ENCODE measurements around the gene TMOD1.

DNA sequence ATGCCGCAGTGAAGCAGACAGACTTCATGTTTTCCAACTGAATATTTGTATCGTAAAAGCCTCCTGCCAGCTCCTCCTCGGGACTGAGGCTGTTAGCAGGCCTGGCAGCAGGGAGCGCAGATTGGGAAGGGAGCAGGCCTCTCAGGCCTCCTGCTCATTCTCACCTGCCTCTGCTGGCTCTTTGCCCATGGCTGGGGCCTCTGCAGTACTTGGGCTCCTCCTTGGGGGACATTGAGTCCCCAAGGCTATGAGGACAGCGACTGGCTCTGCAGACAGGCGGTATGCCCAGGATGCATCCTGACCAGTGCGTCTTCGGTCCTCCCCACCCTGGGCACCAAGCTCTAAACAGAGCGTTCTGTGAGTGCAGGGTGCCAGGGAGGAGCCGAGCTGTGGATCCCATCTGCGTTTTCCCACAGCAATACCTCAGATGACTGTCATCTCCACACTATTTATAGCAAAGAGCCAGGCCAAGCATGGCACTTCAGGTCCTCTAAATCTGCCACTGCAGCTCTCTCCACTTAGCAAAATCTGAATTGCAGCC lies 93.0 kb downstream of the TMOD1 start:
- no peak for TF ChIP-seq POLR2A (IDR thresholded peaks at IDR 0.05)
- TF ChIP-seq, protein P1, sequence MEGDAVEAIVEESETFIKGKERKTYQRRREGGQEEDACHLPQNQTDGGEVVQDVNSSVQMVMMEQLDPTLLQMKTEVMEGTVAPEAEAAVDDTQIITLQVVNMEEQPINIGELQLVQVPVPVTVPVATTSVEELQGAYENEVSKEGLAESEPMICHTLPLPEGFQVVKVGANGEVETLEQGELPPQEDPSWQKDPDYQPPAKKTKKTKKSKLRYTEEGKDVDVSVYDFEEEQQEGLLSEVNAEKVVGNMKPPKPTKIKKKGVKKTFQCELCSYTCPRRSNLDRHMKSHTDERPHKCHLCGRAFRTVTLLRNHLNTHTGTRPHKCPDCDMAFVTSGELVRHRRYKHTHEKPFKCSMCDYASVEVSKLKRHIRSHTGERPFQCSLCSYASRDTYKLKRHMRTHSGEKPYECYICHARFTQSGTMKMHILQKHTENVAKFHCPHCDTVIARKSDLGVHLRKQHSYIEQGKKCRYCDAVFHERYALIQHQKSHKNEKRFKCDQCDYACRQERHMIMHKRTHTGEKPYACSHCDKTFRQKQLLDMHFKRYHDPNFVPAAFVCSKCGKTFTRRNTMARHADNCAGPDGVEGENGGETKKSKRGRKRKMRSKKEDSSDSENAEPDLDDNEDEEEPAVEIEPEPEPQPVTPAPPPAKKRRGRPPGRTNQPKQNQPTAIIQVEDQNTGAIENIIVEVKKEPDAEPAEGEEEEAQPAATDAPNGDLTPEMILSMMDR (IDR thresholded peaks at IDR 0.05), result no peak

Data from thyroid gland (tissue), 4 donors.